ENCODE measurements around the gene SPRY1. TPM values are rescaled to one million over a fixed set of nuclear protein-coding genes. Genes with fewer than 3 reads are reported as not detected.

SPRY1 gene
- total RNA-seq, 1 experiment from 2014 or later: 76.3 TPM

- no peaks in the 10 kb centered on the region for H3K27me3 ChIP-seq (ENCODE audit: insufficient read depth, low read length)
- H2AK5ac ChIP-seq (ENCODE audit: insufficient read length, low read length): no peak overlapping the region
- H2BK120ac ChIP-seq (ENCODE audit: low read depth, low read length, poor library complexity, severe bottlenecking): no peak overlapping the region
- Mint-ChIP-seq H3K27me3 (ENCODE audit: low read depth) (no peaks in the 10 kb centered on the region; the same call in 1 of the 2 replicates), H3K9me3 (peaks cover 21 to 30% of the 10 kb centered on the region in 2 experiments), H3K27ac (no peak overlapping the region; a peak in 1 of 7 replicates), H3K36me3 (ENCODE audit: insufficient read depth in 1 of 3, low read depth in 3 of 3) (peaks cover 16 to 30% (median 28%) of the 10 kb centered on the region in 3 experiments), H3K4me3 (no peak overlapping the region), H3K4me1 (peaks cover 2% of the 10 kb centered on the region in 2 experiments; a peak in 2 of 4 replicates)
- H3K4me1 ChIP-seq (ENCODE audit: insufficient read depth, low read length): no peaks in the 10 kb centered on the region
- DNase-seq: no peak
- H2BK12ac ChIP-seq (ENCODE audit: insufficient read length, low read depth, low read length): no peak overlapping the region
- no peak overlapping the region for H2BK20ac ChIP-seq (ENCODE audit: low read depth, low read length, poor library complexity, severe bottlenecking)
- no peak overlapping the region for H3T11ph ChIP-seq (ENCODE audit: low read length)
- H3K79me1 ChIP-seq (ENCODE audit: insufficient read depth, low read depth, low read length, poor library complexity, severe bottlenecking): no peaks in the 10 kb centered on the region
- no peak overlapping the region for H2BK5ac ChIP-seq (ENCODE audit: insufficient read length, low read length)
- H4K8ac ChIP-seq (replicated peaks; ENCODE audit: insufficient read length, low read depth, low read length): no peak overlapping the region
- H2AFZ ChIP-seq (ENCODE audit: low read length): no peak overlapping the region
- H3K9ac ChIP-seq (ENCODE audit: extremely low read depth, insufficient read length, low read length): no peak overlapping the region
- H3K23me2 ChIP-seq (ENCODE audit: insufficient read length, low read depth, low read length, poor library complexity, severe bottlenecking): peaks cover 4% of the 10 kb centered on the region
- H3K4me2 ChIP-seq (ENCODE audit: insufficient read depth, insufficient read length, low read length): no peak overlapping the region
- TF ChIP-seq, protein P1, sequence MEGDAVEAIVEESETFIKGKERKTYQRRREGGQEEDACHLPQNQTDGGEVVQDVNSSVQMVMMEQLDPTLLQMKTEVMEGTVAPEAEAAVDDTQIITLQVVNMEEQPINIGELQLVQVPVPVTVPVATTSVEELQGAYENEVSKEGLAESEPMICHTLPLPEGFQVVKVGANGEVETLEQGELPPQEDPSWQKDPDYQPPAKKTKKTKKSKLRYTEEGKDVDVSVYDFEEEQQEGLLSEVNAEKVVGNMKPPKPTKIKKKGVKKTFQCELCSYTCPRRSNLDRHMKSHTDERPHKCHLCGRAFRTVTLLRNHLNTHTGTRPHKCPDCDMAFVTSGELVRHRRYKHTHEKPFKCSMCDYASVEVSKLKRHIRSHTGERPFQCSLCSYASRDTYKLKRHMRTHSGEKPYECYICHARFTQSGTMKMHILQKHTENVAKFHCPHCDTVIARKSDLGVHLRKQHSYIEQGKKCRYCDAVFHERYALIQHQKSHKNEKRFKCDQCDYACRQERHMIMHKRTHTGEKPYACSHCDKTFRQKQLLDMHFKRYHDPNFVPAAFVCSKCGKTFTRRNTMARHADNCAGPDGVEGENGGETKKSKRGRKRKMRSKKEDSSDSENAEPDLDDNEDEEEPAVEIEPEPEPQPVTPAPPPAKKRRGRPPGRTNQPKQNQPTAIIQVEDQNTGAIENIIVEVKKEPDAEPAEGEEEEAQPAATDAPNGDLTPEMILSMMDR (conservative IDR thresholded peaks at IDR 0.05): no peak
- H3K56ac ChIP-seq (ENCODE audit: insufficient read length, low read depth, low read length): no peak overlapping the region
- no peak overlapping the region for H3K23ac ChIP-seq (ENCODE audit: insufficient read length, low read depth, low read length)
- H4K91ac ChIP-seq (ENCODE audit: insufficient read length, low read depth, low read length): no peak overlapping the region
- H3K27ac ChIP-seq (ENCODE audit: insufficient read length, low read depth, low read length): no peak overlapping the region
- peaks cover 13% of the 10 kb centered on the region for H3K9me3 ChIP-seq (ENCODE audit: control insufficient read depth, low read depth, low read length)
- no peaks in the 10 kb centered on the region for H4K20me1 ChIP-seq (ENCODE audit: control insufficient read depth, insufficient read depth, insufficient read length)
- no CpG with 5 or more reads among the region's 7 CpGs for WGBS (ENCODE audit: extremely low coverage, insufficient read length, low lambda C conversion rate)
- H3K18ac ChIP-seq (ENCODE audit: insufficient read length, low read depth, low read length): no peak overlapping the region
- H2BK15ac ChIP-seq (ENCODE audit: low read depth, low read length): no peak overlapping the region
- H3K79me2 ChIP-seq (ENCODE audit: insufficient read depth, low read length): no peaks in the 10 kb centered on the region
- H3K14ac ChIP-seq (ENCODE audit: insufficient read depth, low read length): no peak overlapping the region
- H3K4ac ChIP-seq (ENCODE audit: low read depth, low read length): no peak overlapping the region
- no peak overlapping the region for H4K5ac ChIP-seq (ENCODE audit: insufficient read length, low read depth, low read length)
Measured at GRCh38 chr4:123433573-123433972, 37.0 kb downstream of the SPRY1 start.

All from H9 (cell line).